NCI-H2196 treated with DMSO at 0.1 percent for 48 hours (cell line): ENCODE data around the gene RYR3.

Experiments used
- DNase-seq: peaks from one replicate; lab custom pipeline; 2025; ENCODE audit not compliant: unreplicated experiment; lab: John Stamatoyannopoulos, UW

RYR3 gene

DNA sequence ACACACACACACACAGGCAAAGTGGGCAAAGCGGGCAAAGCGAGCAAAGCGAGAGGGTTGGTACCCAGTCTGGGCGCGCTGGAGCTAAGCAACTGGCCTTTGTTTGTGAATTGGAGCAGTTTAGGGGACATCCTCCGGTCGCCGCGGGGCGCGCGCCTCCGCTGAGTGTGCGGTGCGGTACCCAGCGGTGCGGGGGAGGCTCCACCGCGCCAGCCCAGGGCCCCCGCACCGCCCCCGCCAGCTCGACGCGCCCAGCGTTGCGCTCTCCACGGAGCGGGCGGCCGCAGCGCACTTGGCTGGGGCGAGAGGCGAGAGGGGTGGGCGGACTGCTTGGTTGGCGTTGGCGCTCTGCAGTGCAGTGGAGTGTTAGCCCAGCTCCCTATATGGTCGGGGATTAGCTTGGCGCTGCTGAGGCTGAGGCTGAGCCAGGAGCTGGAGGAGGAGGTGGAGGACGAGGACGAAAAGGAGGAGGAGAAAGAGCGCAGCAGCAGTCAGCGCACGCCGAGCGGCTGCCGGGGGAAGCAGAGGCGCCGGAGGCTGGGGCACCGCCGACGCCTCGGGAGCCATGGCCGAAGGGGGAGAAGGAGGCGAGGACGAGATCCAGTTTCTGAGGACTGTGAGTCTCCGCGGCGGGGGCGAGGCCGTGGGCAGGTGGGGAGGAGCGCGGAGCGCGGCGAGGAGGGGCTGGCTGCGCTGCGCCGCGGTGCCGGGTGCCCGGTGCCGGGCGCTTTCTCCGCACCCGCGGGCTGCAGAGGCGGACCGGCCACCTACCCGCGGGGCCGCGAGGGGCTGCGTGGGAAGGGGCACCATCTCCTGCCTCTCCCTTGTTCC lies at the start of gene RYR3:
TSS of gene RYR3 (plus strand) at position 487 of the 831 bp plus-strand sequence. CDS start at position 566, 79 bp downstream.
- DNase-seq, result no peak

DNA sequence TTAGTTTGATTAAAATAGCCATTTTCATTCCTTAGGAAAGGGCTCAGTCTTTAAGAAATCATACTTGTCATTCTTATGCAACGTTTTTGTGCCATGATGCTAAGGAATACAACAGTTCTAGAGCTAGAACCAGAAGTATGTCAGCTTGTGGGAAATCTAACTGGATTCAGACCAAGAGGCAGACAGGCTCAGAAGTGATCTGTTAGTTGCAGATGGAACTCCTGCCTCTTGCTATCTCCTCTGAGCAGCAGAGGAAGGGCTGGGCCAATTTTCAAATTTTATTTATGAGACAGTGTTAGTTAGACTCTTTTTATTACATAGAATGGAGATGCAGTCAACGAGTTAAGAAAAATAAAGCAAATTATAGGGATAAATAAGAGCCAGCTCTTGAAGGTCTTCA lies 48.5 kb upstream of the RYR3 start:
- no peak for DNase-seq

DNA sequence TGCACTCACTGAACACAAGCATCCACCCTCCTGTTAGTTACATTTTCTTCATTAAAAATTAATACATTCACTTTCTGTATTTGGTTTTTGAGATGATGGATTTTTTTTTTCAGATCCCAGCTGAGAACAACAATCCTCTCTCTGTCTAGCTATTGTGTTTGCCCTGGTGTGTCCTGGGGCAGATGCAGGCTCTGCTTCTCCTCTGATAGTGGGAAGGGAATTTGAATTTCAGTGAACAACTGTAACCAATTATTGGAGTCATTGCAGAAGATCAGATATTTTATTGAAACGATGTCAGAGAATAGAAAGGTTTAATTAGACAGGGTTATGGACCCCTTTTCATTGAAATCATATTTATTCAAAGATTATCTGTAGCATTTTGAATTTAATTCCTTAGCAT lies 33.1 kb upstream of the RYR3 start:
- no peak for DNase-seq

DNA sequence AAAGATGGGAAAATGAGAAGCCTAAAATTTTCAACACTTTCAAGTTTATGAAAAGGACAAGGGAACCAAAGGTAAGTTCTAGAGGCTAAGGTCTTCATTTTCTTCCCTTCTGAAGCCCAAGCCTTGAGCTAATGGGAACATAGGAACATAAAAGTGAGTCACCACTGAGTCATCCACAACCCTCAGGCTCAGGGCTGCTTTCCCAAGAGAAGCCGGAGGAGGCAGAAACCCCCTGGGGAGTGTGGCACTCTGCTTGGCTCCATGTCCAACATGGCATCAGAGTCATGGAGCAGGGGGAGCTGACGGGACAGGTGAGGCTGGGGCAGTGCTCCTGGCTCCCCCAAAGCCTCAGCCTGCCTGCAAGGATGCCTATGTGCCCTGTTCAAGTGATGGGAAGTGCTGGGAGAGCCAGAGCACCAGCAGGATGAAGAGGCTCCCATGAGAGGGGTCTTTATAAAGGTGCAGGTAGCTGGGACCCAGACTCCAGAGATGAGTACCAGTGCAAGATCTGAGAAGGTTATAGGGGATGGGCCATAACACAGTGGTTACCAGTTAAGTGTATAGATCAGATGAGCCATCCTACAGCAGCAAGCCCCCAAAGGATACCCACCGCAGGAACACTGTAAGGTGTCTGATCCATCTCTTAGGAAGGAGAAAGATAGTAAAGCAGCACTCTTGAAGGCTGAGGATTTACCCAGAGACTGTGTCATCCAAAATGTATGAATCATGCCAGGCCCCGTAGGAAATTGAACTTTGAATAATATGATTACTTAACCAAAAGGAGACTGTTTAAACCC lies 31.8 kb upstream of the RYR3 start:
- DNase-seq, result no peak

DNA sequence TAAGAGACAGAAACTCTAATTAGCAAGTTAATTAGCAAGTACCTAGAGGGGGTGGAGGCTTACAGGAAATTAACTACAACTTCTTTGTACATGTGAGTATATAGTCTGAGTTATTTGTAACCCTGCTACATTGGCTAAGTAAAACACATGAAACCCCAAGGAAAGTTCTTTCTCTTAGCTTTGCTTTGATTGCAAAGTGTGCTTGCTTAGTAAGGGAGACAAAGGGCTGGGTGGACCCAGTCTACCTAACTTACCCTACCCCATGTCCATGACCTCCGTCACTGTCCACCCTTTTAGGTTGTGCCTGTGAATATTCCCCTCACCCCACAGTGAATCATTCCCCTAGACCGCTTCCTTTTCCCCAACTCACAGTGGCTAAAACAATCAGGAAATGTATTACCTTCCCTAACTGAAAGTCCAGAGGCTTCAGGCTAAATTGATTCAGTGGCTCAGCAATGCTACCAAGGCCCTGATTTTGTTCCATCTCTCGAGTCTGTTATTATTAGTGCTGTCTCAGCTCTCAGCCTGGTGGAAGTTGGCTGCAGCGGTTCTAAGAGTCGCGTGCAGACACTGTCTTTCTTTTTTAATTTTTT lies 31.1 kb upstream of the RYR3 start:
- DNase-seq, result no peak

- no peak for DNase-seq
Observed at GRCh38 chr15:33282226-33283020, 28.3 kb upstream of the RYR3 start.

DNA sequence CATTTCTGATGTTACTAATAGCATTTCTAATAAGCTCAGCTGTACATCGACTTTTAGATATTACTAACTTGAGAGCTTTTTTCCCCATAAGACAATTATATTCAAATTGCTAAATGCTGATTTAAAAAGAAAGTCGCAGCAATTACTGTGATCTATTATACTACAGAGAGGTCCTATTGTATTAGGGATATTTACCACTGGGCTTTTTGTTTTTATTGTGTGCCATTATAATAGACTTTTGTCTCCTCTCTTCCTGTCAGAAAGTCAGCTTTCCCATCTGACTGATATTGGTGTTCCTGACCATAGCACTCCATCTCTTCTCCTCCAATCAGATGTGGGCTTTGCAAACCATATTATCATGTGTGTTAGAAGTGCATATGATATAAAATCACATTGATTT lies 27.2 kb upstream of the RYR3 start:
- no peak for DNase-seq

DNA sequence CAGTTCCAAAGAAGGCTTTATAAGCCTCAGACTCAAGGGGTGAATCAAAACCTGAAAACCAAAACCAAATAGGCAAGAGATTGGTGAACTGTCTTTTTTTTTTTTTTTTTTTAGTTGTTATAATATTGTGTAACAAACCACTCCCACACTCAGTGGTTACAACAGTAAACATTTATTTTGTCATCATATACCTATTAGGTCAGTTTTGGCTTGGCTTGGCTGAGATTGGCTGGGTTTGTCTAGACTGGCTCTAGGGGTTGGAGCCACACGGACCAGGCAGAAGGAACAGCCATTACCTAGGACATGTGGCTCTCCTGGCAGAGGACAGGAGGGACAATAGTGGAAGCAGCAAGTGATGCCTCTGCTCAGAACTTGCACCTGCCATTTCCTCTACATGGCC lies 26.4 kb upstream of the RYR3 start:
- DNase-seq, result no peak

DNA sequence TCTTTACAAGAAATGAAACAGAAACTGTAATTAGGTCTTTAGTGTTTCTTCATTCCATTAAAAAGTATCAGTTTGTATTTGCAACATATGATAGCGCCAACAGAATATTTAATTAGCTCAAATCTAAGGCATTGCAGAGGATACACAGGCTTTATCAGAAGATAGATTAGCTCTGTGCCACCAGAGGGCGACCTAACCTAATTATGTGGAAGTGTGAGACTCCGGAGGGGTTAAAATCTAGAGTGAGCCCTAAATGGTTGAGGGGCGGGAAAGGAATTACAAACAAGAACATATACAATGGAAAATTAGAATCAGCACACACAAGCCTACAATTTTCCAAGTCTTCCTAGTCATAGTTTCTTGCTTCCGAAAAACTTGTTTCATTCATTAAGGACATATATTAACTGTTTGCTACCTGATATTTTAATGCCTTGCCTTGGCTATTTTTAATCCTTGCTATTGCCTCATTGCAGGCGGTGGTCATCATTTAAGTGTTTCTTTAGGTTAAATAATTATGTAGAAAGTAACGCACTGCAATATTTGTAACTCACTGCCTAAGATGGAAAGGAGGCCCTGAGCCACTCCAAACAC lies 18.0 kb upstream of the RYR3 start:
- no peak for DNase-seq

GRCh38 chr15:33293713-33294334 lies 16.9 kb upstream of the RYR3 start:
- DNase-seq, result no peak

GRCh38 chr15:33296050-33296449 lies 14.7 kb upstream of the RYR3 start:
- DNase-seq, result no peak

GRCh38 chr15:33296856-33297255 lies 13.9 kb upstream of the RYR3 start:
- no peak for DNase-seq

DNA sequence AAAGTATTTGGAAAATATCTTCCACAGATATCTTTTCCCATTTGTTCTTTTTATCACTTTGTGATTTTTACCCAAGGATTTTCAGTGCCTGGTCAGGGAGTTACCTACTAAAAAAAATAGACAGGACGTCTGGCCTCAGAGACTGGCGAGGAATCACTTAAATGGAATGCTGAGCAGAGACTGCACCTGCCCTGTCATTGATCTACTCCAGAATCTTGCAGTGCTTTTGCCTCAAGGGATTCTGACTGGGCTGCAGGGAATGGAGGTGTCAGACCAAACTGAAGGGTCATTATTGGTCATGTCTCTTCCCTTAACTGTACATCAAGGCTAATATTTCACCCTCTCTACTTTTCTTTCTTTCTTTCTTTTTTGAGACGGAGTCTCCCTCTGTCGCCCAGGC lies 12.1 kb upstream of the RYR3 start:
- no peak for DNase-seq

- DNase-seq, result no peak
Observed at GRCh38 chr15:33304924-33305323, 5.8 kb upstream of the RYR3 start.

GRCh38 chr15:33309602-33310276 lies 1.0 kb upstream of the RYR3 start:
- no peak for DNase-seq

GRCh38 chr15:33311312-33311971 lies 675 bp downstream of the RYR3 start:
- DNase-seq, result no peak

- DNase-seq, result no peak
Observed at GRCh38 chr15:33313491-33313890, 2.7 kb downstream of the RYR3 start.

- no peak for DNase-seq
Observed at GRCh38 chr15:33314069-33314468, 3.3 kb downstream of the RYR3 start.

DNA sequence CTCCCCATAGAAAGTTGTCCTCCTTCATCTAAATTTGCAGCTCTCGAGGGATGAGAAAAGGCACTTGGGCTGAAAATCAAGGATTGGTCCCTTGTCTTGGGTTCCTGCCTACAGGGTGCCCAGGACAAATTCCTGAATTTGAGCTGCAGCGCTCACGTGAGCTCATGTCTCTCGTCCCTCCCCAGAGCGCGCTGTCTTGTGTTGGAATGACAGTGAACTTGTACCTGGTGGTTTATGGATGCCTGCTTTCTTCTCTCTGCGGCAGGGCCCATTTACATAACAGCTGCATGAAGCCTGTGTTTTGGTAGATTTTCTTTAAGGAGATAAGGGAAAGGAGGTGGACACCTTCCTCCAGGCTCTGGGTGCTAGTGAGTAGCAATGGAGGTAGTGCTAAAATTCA lies 4.3 kb downstream of the RYR3 start:
- DNase-seq, result no peak
